Neural crest cell (in vitro differentiated cells): Measurements from ENCODE around the gene NFIC. TPM values are rescaled to one million over a fixed set of nuclear protein-coding genes. Genes with fewer than 3 reads are reported as not detected.
A peak's percentile ranks its signal among the peaks of the same experiment; 100 is the strongest.

Source experiments
- DNase-seq: peaks from one replicate; pipeline ENCODE4 v3.0.0; 2021; ENCODE audit warnings: low read depth, mixed read lengths, low spot score
- H3K27ac Mint-ChIP-seq: one replicate; pipeline ENCODE4 v1.8.0; 2021; ENCODE audit warnings: mild to moderate bottlenecking, mixed read lengths; ENCODE audit not compliant: unreplicated experiment
- H3K27me3 Mint-ChIP-seq: 2 replicates; pipeline ENCODE4 v1.8.0; 2021; ENCODE audit warnings: low read depth, mild to moderate bottlenecking, mixed read lengths
- H3K36me3 Mint-ChIP-seq: 2 replicates; pipeline ENCODE4 v1.8.0; 2021; ENCODE audit warnings: low read depth, mild to moderate bottlenecking, mixed read lengths
- H3K4me1 Mint-ChIP-seq: 2 replicates; pipeline ENCODE4 v1.8.0; 2021; ENCODE audit warnings: mixed read lengths
- H3K4me3 Mint-ChIP-seq: one replicate; pipeline ENCODE4 v1.8.0; 2021; ENCODE audit warnings: mild to moderate bottlenecking, mixed read lengths
- H3K9me3 Mint-ChIP-seq: 2 replicates; pipeline ENCODE4 v1.8.0; 2021; ENCODE audit warnings: mixed read lengths
- total RNA-seq: library from RNA; stranded (reverse); gene quantifications from 2 replicates; pipeline ENCODE4 v1.2.1, GENCODE V29; 2021
- TF ChIP-seq, protein P1 (sequence below): fragments of 200-600 bp; sonication (generic); conservative IDR thresholded peaks from 2 replicates; pipeline ENCODE4 v1.5.0; 2021; ENCODE audit warnings: antibody characterized with exemption, mild to moderate bottlenecking

NFIC gene
- total RNA-seq, 1 donor from 2014 or later: 4.1 TPM

GRCh38 chr19:3468211-3468610 lies 101.8 kb downstream of the NFIC start:
- H3K4me3 Mint-ChIP-seq: no peak overlapping the region
- no peak for DNase-seq

GRCh38 chr19:3469638-3470499 lies 103.5 kb downstream of the NFIC start:
- DNase-seq: no peak
- Mint-ChIP-seq H3K27ac (no peak overlapping the region), H3K9me3 (peaks cover 4% of the 10 kb centered on the region), H3K4me1 (no peaks in the 10 kb centered on the region), H3K4me3 (peak overlapping the region; percentile 41), H3K36me3 (no peaks in the 10 kb centered on the region), H3K27me3 (peaks cover 75% of the 10 kb centered on the region)
- TF ChIP-seq, protein P1, sequence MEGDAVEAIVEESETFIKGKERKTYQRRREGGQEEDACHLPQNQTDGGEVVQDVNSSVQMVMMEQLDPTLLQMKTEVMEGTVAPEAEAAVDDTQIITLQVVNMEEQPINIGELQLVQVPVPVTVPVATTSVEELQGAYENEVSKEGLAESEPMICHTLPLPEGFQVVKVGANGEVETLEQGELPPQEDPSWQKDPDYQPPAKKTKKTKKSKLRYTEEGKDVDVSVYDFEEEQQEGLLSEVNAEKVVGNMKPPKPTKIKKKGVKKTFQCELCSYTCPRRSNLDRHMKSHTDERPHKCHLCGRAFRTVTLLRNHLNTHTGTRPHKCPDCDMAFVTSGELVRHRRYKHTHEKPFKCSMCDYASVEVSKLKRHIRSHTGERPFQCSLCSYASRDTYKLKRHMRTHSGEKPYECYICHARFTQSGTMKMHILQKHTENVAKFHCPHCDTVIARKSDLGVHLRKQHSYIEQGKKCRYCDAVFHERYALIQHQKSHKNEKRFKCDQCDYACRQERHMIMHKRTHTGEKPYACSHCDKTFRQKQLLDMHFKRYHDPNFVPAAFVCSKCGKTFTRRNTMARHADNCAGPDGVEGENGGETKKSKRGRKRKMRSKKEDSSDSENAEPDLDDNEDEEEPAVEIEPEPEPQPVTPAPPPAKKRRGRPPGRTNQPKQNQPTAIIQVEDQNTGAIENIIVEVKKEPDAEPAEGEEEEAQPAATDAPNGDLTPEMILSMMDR: no peak

More at GRCh38 chr19:3468211-3468610, 101.8 kb downstream of the NFIC start:
- peaks cover 82% of the 10 kb centered on the region for H3K27me3 Mint-ChIP-seq
- peaks cover 4% of the 10 kb centered on the region for H3K9me3 Mint-ChIP-seq
- no peaks in the 10 kb centered on the region for H3K4me1 Mint-ChIP-seq
- H3K36me3 Mint-ChIP-seq: no peaks in the 10 kb centered on the region
- TF ChIP-seq, protein P1: no peak
- H3K27ac Mint-ChIP-seq: no peak overlapping the region

- TF ChIP-seq, protein P1: no peak
- peaks cover 4% of the 10 kb centered on the region for H3K9me3 Mint-ChIP-seq
Measured at GRCh38 chr19:3470500-3471128, 104.2 kb downstream of the NFIC start.

GRCh38 chr19:3471954-3472655 lies 105.7 kb downstream of the NFIC start:
- H3K36me3 Mint-ChIP-seq: no peaks in the 10 kb centered on the region
- TF ChIP-seq, protein P1: peak; percentile 73
- H3K9me3 Mint-ChIP-seq: peaks cover 4% of the 10 kb centered on the region
- no peak overlapping the region for H3K27ac Mint-ChIP-seq
- no peak overlapping the region for H3K4me3 Mint-ChIP-seq
- peak; percentile 50 for DNase-seq
- no peaks in the 10 kb centered on the region for H3K4me1 Mint-ChIP-seq
- H3K27me3 Mint-ChIP-seq: peaks cover 54% of the 10 kb centered on the region

More at GRCh38 chr19:3470500-3471128, 104.2 kb downstream of the NFIC start:
- DNase-seq: no peak
- no peak overlapping the region for H3K27ac Mint-ChIP-seq
- H3K4me1 Mint-ChIP-seq: no peaks in the 10 kb centered on the region
- peaks cover 68% of the 10 kb centered on the region for H3K27me3 Mint-ChIP-seq
- H3K4me3 Mint-ChIP-seq: no peak overlapping the region
- H3K36me3 Mint-ChIP-seq: no peaks in the 10 kb centered on the region

DNA sequence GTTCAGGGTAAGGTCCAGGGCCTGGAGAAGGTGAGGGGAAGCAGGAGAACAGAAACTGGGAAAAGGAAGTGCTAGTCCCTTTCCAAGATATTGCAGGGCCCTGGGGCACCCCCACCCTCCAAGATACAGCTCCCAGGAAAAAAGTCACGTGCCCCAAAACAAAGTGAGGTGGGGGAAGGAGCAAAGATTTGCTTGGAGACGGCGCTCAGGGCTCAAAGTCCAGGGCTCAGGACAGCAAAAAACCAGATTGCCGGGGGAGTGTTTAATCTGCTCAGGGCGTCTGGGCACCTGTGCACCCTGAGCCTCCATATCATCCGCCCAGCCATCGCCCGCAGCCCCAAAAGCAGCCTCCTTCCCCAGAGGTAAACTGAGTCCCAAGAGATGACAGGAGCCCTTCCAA lies 107.6 kb downstream of the NFIC start:
- Mint-ChIP-seq H3K9me3 (no peaks in the 10 kb centered on the region), H3K4me3 (no peak overlapping the region), H3K36me3 (no peaks in the 10 kb centered on the region), H3K27me3 (peaks cover 44% of the 10 kb centered on the region), H3K4me1 (no peaks in the 10 kb centered on the region), H3K27ac (no peak overlapping the region)
- TF ChIP-seq, protein P1: no peak
- DNase-seq: no peak
